Mesendoderm (in vitro differentiated cells): ENCODE results near the gene METTL23.

ENCODE experiments used
- DNase-seq: peaks from one replicate; pipeline ENCODE4 v3.0.0; 2013
- H2AK5ac ChIP-seq: 2 replicates; pipeline ENCODE4 v1.6.1; 2013; ENCODE audit warnings: low read length, inconsistent platforms
- H2BK120ac ChIP-seq: 2 replicates; pipeline ENCODE4 v1.6.1; 2013; ENCODE audit warnings: low read depth, mild to moderate bottlenecking, low read length, moderate library complexity, mixed read lengths
- H2BK15ac ChIP-seq: replicated peaks from 2 replicates; pipeline ENCODE4 v1.6.1; 2013; ENCODE audit warnings: low read depth, mild to moderate bottlenecking, moderate library complexity
- H2BK5ac ChIP-seq: 2 replicates; pipeline ENCODE4 v1.6.1; 2013; ENCODE audit warnings: low read length, inconsistent platforms
- H3K18ac ChIP-seq: 2 replicates; pipeline ENCODE4 v1.6.1; 2013; ENCODE audit warnings: mild to moderate bottlenecking, low read length, mixed read lengths
- H3K23ac ChIP-seq: one replicate; pipeline ENCODE4 v1.6.1; 2013; ENCODE audit warnings: low read length
- H3K27ac ChIP-seq: 2 replicates; pipeline ENCODE4 v1.5.1; 2013; ENCODE audit warnings: low read depth, mild to moderate bottlenecking, inconsistent platforms, low read length, moderate library complexity
- H3K27me3 ChIP-seq: 2 replicates; pipeline ENCODE4 v1.6.1; 2013; ENCODE audit warnings: low read length, control low read depth, mild to moderate bottlenecking, inconsistent platforms; ENCODE audit not compliant: insufficient read depth, poor library complexity
- H3K36me3 ChIP-seq: 2 replicates; pipeline ENCODE4 v1.6.1; 2013; ENCODE audit warnings: low read length, inconsistent platforms; ENCODE audit not compliant: control insufficient read depth, insufficient read depth
- H3K4ac ChIP-seq: one replicate; pipeline ENCODE4 v1.6.1; 2013; ENCODE audit warnings: low read depth, mild to moderate bottlenecking, low read length, moderate library complexity
- H3K4me1 ChIP-seq: 2 replicates; pipeline ENCODE4 v1.6.1; 2013; ENCODE audit warnings: low read depth, low read length, inconsistent platforms; ENCODE audit not compliant: control insufficient read depth
- H3K4me2 ChIP-seq: 2 replicates; pipeline ENCODE4 v1.6.1; 2013; ENCODE audit warnings: low read length
- H3K4me3 ChIP-seq: 2 replicates; pipeline ENCODE4 v1.5.1; 2013; ENCODE audit warnings: mild to moderate bottlenecking, low read length
- H3K56ac ChIP-seq: one replicate; pipeline ENCODE4 v1.6.1; 2013; ENCODE audit warnings: low read length
- H3K79me1 ChIP-seq: 2 replicates; pipeline ENCODE4 v1.6.1; 2013; ENCODE audit warnings: low read length, inconsistent platforms
- H3K79me2 ChIP-seq: 2 replicates; pipeline ENCODE4 v1.6.1; 2013; ENCODE audit warnings: mild to moderate bottlenecking, low read length; ENCODE audit not compliant: control insufficient read depth, insufficient read depth
- H3K9ac ChIP-seq: 2 replicates; pipeline ENCODE4 v1.6.1; 2013; ENCODE audit warnings: low read length, inconsistent platforms
- H4K5ac ChIP-seq: one replicate; pipeline ENCODE4 v1.6.1; 2013; ENCODE audit warnings: low read length
- H4K8ac ChIP-seq: one replicate; pipeline ENCODE4 v1.6.1; 2013; ENCODE audit warnings: low read depth, mild to moderate bottlenecking, control low read depth, low read length, moderate library complexity
- WGBS: extraction: QIAGEN DNeasy Blood & Tissue Kit; methylation state at CpG from one replicate; pipeline ENCODE4 v1.1.7; 2013; ENCODE audit warnings: low lambda C conversion rate, missing lambda C conversion rate; ENCODE audit not compliant: insufficient coverage; ENCODE audit errors: extremely low coverage; 5-methylcytosine and 5-hydroxymethylcytosine counted together

The METTL23 gene

GRCh38 chr17:76682296-76682695 lies 44.3 kb upstream of the METTL23 start:
- Histone ChIP-seq H2BK15ac (no peak overlapping the region), H3K79me1 (no peaks in the 10 kb centered on the region), H3K23ac (no peak overlapping the region), H3K9ac (no peak overlapping the region), H3K4me3 (no peak overlapping the region), H3K18ac (no peak overlapping the region), H3K79me2 (no peaks in the 10 kb centered on the region), H2BK5ac (no peak overlapping the region), H3K27me3 (no peaks in the 10 kb centered on the region), H4K8ac (no peak overlapping the region), H3K56ac (no peak overlapping the region), H4K5ac (no peak overlapping the region), H3K36me3 (no peaks in the 10 kb centered on the region), H3K4ac (no peak overlapping the region), H2BK120ac (no peak overlapping the region), H3K4me1 (no peaks in the 10 kb centered on the region), H2AK5ac (no peak overlapping the region), H3K4me2 (no peak overlapping the region), H3K27ac (no peak overlapping the region)
- no peak for DNase-seq
- no CpG with 5 or more reads among the region's 12 CpGs for WGBS

GRCh38 chr17:76683011-76683755 lies 43.5 kb upstream of the METTL23 start:
- H2AK5ac ChIP-seq = no peak overlapping the region
- H3K79me2 ChIP-seq = no peaks in the 10 kb centered on the region
- H3K4me3 ChIP-seq = no peak overlapping the region
- no peak overlapping the region for H2BK5ac ChIP-seq
- no peak overlapping the region for H3K9ac ChIP-seq
- H4K5ac ChIP-seq = no peak overlapping the region
- H3K36me3 ChIP-seq = no peaks in the 10 kb centered on the region
- no peak overlapping the region for H3K27ac ChIP-seq
- H3K27me3 ChIP-seq = no peaks in the 10 kb centered on the region
- WGBS = no CpG with 5 or more reads among the region's 18 CpGs
- no peak overlapping the region for H3K18ac ChIP-seq
- no peaks in the 10 kb centered on the region for H3K4me1 ChIP-seq
- H3K4me2 ChIP-seq = no peak overlapping the region
- H3K23ac ChIP-seq = no peak overlapping the region
- H4K8ac ChIP-seq = no peak overlapping the region
- H2BK120ac ChIP-seq = no peak overlapping the region
- peak; percentile 46 for DNase-seq
- no peak overlapping the region for H3K4ac ChIP-seq
- no peaks in the 10 kb centered on the region for H3K79me1 ChIP-seq
- H2BK15ac ChIP-seq = no peak overlapping the region
- no peak overlapping the region for H3K56ac ChIP-seq

DNA sequence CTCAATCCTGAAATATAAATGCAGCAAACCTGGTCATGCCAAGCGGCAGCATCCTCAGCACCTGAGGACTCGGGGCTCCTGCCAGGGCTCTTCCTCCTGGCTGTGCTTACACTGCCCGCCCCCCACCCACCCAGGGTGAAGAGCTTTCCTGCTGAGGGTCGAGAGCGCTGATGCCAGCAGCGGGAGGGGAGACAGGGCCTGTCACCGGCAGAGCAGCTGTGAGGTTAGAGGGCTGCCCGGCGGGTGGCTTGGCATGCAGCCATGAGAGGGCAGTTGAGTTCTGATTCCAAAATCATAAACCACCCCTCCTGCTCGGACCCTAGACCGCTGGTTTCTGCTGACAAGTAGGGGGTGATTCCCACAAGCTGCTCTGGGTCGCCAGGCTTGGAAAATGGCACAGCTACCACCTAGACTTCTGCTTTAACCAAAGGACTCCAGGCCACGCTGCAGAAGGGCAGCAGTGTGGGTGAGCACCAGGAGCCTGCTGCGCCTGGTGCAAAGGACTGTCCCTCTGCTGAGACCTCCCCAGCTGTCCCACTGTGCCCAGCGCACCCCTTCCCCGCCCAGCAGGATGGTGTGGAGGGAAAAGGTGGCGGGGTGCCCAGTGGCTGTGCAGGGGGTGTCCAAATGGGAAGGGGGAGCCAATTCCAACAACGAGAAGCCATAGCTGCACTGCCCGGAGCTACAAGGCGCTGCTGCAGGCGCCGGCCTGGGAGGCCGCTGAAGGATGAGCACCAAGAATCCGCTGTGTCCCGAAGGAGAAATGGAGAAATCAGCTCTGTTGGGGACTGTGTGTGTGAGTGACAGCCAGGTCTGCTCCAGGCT lies 42.5 kb upstream of the METTL23 start:
- H3K4me2 ChIP-seq = no peak overlapping the region
- no peaks in the 10 kb centered on the region for H3K4me1 ChIP-seq
- no peak overlapping the region for H3K27ac ChIP-seq
- no peak overlapping the region for H3K9ac ChIP-seq
- H3K56ac ChIP-seq = no peak overlapping the region
- WGBS = no CpG with 5 or more reads among the region's 25 CpGs
- H3K27me3 ChIP-seq = no peaks in the 10 kb centered on the region
- no peak overlapping the region for H4K8ac ChIP-seq
- H3K79me1 ChIP-seq = no peaks in the 10 kb centered on the region
- no peak overlapping the region for H2BK15ac ChIP-seq
- no peaks in the 10 kb centered on the region for H3K36me3 ChIP-seq
- H3K79me2 ChIP-seq = no peaks in the 10 kb centered on the region
- H3K23ac ChIP-seq = no peak overlapping the region
- no peak overlapping the region for H3K4me3 ChIP-seq
- no peak overlapping the region for H3K4ac ChIP-seq
- H2AK5ac ChIP-seq = no peak overlapping the region
- H2BK120ac ChIP-seq = no peak overlapping the region
- no peak overlapping the region for H3K18ac ChIP-seq
- H2BK5ac ChIP-seq = no peak overlapping the region
- no peak for DNase-seq
- H4K5ac ChIP-seq = no peak overlapping the region

GRCh38 chr17:76684756-76685155 lies 41.9 kb upstream of the METTL23 start:
- H2AK5ac ChIP-seq = no peak overlapping the region
- no peak overlapping the region for H3K27ac ChIP-seq
- no peak overlapping the region for H2BK5ac ChIP-seq
- H3K36me3 ChIP-seq = no peaks in the 10 kb centered on the region
- H3K56ac ChIP-seq = no peak overlapping the region
- H3K4me1 ChIP-seq = no peaks in the 10 kb centered on the region
- H3K4ac ChIP-seq = no peak overlapping the region
- H3K4me2 ChIP-seq = no peak overlapping the region
- no peaks in the 10 kb centered on the region for H3K79me2 ChIP-seq
- no peak overlapping the region for H3K23ac ChIP-seq
- H3K9ac ChIP-seq = no peak overlapping the region
- H3K27me3 ChIP-seq = no peaks in the 10 kb centered on the region
- no peak for DNase-seq
- H2BK120ac ChIP-seq = no peak overlapping the region
- H3K18ac ChIP-seq = no peak overlapping the region
- no peak overlapping the region for H3K4me3 ChIP-seq
- H3K79me1 ChIP-seq = no peaks in the 10 kb centered on the region
- no peak overlapping the region for H2BK15ac ChIP-seq
- H4K5ac ChIP-seq = no peak overlapping the region
- no CpG with 5 or more reads among the region's 7 CpGs for WGBS
- H4K8ac ChIP-seq = no peak overlapping the region

DNA sequence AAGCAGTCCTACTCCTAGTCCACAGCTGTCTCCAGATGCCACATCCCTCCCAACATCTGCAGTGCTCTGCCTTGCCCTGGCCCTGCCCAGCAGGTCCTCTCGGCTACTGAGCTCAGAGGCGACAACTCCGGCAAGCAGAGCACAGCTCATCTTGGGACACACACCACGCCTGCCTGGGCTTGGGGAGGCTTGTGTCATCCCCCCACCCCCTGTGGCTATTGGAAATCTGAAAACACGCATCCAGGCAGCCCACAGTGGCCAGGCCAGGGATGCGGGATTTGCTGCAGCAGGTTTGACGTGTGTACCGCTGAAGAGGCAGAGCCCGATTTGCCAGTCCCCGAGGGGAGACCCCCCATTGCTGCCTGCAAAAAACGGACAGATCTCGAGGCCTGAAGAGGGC lies 41.3 kb upstream of the METTL23 start:
- H3K56ac ChIP-seq = no peak overlapping the region
- no peaks in the 10 kb centered on the region for H3K27me3 ChIP-seq
- H3K36me3 ChIP-seq = no peaks in the 10 kb centered on the region
- H3K79me2 ChIP-seq = no peaks in the 10 kb centered on the region
- no peak overlapping the region for H2BK5ac ChIP-seq
- no peak overlapping the region for H3K23ac ChIP-seq
- no peak overlapping the region for H3K9ac ChIP-seq
- H3K27ac ChIP-seq = no peak overlapping the region
- no peak overlapping the region for H4K5ac ChIP-seq
- H2AK5ac ChIP-seq = no peak overlapping the region
- H2BK15ac ChIP-seq = no peak overlapping the region
- no peaks in the 10 kb centered on the region for H3K79me1 ChIP-seq
- H3K4ac ChIP-seq = no peak overlapping the region
- H3K4me3 ChIP-seq = no peak overlapping the region
- no peak overlapping the region for H3K18ac ChIP-seq
- no peak overlapping the region for H2BK120ac ChIP-seq
- no peak for DNase-seq
- no CpG with 5 or more reads among the region's 12 CpGs for WGBS
- H4K8ac ChIP-seq = no peak overlapping the region
- no peak overlapping the region for H3K4me2 ChIP-seq
- H3K4me1 ChIP-seq = no peaks in the 10 kb centered on the region
